B cell (primary cell): Measurements from ENCODE around the gene PEX16.

Experiments used
- EZH2 ChIP-seq: IDR thresholded peaks from 2 replicates; pipeline ENCODE4 v1.6.1; 2012; ENCODE audit warnings: borderline replicate concordance, low read depth, mild to moderate bottlenecking, moderate library complexity, low read length; ENCODE audit not compliant: insufficient read depth, poor library complexity, severe bottlenecking
- TF ChIP-seq, protein P1 (sequence below): fragments of 200-600 bp; IDR thresholded peaks from one replicate; pipeline ENCODE4 v1.8.0; 2022; ENCODE audit warnings: antibody characterized with exemption, mild to moderate bottlenecking

DNA sequence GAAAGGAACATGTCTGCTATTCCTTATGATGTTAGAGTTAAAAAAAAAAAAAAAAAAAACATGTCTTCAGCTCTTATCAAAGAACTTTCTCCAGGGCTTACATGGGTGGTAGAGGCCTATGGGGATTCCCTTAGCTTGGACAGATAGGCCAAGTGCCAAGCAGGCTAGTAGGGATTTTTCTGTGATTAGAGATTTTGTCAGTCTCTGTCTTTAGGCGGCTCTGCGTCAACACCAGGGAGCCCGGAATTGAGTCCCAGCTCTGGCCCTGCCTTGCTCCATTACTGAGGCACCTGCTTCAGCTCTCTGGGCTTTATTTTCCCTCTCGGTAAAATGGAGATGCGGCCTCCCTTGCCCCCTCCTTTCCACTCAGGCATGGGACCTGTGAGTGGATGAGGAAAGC lies 57.3 kb downstream of the PEX16 start:
- TF ChIP-seq, protein P1, sequence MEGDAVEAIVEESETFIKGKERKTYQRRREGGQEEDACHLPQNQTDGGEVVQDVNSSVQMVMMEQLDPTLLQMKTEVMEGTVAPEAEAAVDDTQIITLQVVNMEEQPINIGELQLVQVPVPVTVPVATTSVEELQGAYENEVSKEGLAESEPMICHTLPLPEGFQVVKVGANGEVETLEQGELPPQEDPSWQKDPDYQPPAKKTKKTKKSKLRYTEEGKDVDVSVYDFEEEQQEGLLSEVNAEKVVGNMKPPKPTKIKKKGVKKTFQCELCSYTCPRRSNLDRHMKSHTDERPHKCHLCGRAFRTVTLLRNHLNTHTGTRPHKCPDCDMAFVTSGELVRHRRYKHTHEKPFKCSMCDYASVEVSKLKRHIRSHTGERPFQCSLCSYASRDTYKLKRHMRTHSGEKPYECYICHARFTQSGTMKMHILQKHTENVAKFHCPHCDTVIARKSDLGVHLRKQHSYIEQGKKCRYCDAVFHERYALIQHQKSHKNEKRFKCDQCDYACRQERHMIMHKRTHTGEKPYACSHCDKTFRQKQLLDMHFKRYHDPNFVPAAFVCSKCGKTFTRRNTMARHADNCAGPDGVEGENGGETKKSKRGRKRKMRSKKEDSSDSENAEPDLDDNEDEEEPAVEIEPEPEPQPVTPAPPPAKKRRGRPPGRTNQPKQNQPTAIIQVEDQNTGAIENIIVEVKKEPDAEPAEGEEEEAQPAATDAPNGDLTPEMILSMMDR: no peak
- TF ChIP-seq EZH2: no peak
